GM21528 (cell line): ENCODE results near the gene GRM1.

Experiments
- ATAC-seq: cut with Tn5 transposase; IDR thresholded peaks from one replicate; pipeline ENCODE4 v1.9.1; 2021; ENCODE audit warnings: mild to moderate bottlenecking, moderate library complexity; ENCODE audit not compliant: unreplicated experiment, low FRiP score

GRM1 gene

DNA sequence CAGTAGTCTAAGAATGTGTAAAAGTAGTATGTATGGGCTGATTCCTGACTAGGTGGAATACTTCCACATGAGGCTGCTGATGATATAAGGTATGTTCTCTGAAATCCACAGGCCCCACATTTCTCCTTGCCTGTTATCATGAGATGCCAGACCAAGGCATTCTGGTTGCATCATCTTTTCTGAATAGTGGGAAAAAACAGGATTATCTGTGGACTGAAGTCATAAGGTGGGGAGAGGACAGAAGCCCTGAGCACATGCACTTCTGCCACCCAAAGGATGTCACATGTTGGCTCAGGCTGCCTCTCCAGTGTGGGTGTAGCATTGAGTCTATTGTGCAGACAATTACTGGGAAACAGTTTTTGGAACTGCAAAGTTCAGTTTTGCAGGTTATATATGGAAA, 330.3 kb downstream of the GRM1 start:
- ATAC-seq, result no peak

DNA sequence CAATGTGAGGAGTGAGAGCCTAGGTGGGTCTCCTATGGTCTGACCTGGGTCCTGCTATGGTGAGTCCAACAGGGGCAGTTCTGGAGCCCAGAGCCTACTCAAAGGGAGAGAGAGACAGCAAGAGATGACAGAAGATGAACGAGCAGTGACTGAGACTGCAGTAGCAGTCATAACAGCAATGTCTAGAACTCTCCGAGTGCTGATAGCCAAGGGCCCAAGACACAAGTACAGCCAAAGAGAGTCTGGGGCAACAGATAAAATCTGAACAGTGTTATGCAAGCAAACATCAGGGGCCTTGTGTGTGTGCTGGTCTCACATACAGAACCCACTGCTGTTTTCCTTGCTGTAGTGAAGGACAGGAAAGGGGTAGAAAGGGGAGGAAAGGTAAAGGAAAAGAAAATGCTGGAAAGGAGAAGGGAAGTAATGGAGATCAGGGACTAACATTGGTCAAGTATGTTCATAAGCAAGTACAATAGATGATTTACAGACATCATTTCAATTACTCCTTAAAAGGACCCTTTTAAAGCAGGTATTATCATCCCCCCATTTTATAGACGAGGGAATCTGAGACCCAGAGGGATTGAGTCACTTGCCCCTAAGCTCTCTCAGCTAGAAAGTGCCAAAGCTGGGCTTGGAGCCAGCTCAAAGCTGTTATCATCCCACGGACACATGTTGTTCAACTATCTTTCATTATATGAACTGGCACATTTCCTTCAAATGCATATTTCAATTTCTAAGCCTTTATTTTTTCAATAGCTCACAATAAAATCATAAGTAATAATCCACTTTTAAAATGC, 332.5 kb downstream of the GRM1 start:
- no peak for ATAC-seq

DNA sequence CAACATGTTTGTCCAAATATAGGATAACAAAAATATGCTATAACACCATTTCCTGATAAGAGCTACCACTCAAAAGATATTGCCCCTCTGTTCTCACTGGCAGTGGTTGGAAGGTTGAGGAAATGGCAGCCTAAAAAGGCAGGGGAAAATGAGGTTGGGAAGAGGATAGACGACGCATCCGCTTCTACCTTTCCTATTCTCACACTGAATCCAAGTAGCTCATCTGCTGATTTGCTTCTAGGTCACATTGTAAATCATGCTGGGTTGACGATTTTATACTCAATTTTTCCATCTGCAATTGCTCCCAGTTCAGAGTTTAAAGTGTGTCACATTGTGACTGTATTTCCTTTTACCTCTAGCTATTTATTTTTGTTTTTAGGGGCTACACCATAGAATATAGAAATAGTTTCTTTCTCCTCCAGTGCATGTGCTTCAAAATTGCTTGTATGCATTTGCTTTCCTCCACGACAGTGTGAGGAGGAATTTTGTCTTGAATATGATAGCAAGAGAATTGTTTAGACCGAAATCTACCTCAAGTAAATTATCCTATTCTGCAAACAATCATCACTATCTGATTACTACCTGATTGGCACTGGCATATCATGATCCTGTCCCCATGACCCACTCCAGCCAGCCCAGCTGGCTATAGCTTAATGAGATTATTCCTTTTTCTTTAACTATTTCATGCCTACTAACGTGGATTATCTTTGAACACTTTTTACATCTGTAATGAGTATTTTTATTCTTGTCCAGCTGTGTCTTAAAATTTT, 335.2 kb downstream of the GRM1 start:
- ATAC-seq, result no peak

DNA sequence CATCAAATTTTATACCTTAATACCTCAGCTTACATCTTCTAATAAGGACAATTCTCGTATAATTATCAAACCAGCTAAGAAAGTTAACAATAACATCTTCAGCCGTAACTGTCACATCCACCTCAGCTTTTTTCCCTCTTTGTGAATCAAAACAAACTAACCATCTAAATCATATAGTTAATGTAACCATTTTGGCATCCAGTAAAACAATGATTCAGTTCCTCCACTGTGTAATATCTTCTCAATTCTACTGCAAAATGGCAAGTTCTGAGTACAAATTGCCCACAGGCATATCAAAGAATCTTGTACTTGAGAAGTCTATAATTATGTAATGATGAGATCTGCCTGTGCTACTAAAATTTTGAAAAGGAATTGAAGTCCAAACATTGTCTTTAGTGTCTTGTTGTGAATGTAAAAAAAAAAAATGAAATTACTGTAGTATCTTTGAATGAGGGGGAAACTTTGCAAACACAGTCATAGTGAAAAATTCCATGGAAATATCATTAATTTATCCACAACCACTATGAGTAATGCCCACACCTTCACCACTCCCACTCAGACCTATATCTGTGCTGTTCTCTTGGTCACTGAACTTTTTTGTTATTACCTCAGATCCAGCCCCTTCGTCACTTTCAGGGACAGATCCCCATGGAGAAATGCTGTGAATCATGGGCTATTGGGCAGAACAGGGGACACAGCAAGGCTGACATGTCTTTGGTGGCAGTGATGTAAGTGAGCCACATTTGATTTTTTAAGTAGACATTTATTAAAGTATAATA, 336.1 kb downstream of the GRM1 start:
- no peak for ATAC-seq

DNA sequence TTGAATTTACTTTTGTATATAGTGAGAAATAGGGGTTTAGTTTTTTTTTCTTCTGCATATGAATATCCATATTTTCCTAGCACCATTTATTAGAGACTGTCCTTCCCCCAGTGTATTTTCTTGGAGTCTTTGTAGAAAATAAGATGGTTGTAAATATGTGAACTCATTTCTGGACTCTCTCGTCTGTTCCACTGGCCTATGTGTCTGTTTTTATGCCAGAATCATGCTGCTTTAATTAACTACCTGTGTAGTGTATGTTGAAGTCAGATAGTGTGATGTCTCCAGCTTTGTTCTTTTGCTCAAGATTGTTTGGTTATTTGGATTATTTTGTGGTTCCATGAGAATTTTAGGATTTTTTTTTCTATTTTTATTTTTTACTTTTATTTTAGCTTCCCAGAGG, 338.2 kb downstream of the GRM1 start:
- ATAC-seq, result no peak

DNA sequence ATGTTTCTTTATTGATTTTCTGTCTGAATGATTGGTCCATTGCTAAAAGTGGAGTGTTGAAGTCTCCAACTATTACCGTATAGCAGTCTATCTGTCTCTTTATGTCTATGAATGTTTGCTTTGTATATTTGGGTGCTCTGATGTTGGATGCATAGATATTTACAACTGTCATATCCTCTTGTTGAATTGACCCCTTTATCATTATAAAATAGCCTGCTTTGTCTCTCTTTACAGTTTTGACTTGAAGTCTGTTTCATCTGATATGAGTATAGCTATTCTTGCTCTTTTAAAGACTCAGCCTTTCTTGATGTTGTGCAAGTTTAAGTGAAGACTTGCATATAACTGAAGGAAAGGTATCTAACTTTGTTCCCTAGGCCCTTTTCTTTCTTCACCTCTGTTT, 341.0 kb downstream of the GRM1 start:
- no peak for ATAC-seq

DNA sequence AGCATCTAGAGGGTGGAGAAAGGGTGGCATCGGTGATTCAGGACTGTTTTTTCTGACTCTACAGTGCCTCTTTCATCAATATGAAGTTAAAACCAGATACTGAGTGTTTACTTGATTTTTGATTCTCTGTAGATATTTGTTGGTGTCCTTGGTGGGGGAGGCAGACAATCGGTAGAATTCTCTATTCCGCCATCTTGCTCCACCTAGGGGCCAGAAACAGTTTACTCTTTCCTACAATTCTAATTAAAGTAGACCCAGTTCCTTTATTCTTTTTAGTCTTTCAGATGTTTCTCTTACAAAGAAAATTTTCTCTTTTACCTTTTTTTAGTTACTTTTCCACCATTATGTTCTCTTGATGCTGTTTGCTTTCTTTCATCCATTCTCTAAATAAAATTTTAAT, 352.6 kb downstream of the GRM1 start:
- ATAC-seq, result no peak

DNA sequence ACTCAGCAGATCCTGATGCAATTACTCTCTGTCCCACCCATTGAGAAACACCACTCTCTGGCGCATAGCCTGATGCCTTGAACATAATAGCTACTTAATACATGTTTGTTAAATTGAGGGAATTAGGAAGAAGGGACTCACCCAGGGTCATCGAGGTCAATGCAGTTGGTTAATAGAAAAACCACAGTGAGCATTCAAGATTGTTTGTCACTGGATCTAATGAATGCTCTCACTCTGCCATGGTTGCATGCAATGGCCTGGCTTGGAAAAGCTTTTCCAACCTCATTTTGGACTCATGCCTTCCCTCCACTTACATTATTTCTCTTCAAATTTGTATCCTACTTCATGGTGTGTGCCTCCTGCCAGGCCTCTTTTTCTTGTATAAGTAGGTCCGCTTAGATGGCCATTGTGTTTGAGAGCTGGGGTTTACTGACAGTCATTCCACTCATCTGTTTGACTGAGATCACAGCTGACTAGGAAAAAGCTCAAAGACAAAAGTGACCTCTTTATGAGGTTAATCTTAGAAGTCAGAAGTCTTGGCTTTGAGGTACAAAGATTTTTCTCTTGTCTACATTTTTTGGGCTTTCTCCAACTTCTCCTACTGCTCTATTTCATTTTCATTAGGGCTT, 360.0 kb downstream of the GRM1 start:
- no peak for ATAC-seq

DNA sequence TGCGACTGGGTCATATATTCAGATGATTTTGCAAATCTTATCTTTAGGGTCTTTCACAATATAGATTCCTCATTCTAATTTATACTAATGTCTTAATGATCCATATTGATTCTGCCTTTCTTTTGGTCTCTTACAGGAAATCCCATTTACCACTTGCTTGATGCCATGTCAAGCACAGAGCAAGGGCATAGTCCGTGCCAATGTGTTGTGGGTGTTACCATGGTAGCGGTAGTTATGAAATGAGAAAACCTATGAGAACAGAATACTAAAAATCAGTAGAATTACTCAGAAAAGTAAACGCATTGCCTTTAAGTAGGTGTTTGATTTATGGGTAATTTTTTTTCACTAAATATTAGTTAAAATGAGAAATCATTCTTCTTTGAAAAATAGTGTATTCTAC, 360.9 kb downstream of the GRM1 start:
- no peak for ATAC-seq

DNA sequence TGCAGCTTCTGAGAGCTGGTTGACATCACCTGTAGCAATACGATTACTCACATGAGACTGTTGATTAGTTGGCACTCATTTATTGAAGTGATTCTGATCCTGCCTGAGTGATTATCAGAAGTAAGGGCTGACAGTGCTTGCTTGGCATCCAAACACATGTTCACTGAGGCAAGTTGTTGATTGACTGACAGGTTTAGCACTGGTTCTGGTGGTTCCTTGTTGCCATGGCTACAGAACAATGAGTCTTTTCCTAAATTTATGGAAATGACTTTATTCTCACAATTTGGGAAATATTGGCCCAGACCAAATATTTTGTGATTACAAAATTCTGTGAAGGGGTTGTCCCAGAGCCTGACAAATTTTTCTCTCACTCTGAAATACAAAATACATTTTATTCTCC, 368.8 kb downstream of the GRM1 start:
- ATAC-seq, result no peak

DNA sequence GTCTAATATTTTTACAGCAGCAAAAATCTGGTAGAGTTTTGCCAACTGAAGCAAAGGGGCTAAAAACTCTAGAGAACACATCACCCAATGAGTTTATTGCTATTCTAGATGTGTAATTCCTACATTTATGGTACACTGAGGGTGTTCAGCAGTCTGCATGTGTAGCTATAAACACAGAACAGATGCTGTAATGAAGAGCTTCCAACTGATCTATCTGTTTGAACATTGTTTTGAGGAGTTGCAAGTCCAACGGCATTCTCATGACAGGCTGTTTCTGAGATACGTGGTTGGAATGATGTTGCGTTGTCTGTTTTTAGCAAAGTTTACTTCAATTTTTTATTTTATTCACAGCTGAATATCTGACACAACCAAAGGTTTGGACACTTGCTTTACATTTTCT, 373.6 kb downstream of the GRM1 start:
- ATAC-seq, result no peak

DNA sequence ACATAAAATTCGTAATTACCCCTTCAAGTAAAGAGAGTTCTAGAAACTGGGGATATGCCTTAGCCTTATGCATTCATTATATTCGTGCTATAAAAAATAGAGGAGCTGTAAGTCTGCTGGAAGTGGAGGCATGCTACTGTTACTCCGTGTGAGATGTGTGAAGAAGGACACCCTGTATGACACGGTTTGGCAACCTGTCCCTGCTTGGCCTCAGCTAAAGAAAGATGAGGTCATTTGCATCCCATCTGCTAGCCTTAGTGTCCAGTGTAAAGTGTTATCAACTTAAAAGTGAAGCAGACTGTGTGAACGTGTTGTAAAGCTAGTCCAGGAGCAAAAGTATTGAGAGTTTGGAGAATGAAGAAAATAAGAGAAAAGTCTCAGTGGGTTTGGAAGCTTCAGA, 379.7 kb downstream of the GRM1 start:
- ATAC-seq, result no peak

DNA sequence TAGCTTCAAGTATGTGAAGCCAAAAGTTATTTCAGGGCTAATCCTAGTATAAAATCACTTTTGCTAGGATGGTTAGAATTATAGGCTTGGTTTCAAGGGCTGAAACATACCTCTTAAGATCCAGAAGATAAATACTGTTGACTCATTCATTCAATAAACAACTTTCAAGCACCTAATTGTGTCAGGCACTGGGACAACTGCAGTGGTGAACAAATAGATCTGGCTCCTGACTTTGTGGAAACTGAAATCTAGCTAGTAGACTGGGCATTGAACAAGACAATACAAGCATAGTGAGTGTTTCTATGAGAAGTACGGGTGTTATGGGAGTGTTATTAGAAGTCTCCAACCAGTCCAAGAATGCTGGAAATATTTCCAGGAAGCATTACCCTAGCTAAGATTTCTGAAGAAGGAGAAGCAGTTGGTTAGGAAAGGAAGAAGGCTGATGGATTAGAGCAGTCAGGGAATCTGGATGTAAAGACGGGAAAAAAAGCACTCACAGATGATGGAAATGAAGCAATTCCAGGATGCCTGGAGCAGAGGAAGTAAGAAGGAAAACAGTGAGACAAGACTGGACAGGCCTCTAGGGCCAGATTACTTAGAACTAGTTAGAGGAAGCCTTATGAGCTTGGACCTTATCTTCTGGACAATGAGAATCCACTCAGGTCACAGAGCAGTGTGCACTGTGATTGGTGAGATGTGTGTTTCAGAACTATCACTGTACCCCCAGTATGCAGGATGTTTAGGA, 382.2 kb downstream of the GRM1 start:
- no peak for ATAC-seq

DNA sequence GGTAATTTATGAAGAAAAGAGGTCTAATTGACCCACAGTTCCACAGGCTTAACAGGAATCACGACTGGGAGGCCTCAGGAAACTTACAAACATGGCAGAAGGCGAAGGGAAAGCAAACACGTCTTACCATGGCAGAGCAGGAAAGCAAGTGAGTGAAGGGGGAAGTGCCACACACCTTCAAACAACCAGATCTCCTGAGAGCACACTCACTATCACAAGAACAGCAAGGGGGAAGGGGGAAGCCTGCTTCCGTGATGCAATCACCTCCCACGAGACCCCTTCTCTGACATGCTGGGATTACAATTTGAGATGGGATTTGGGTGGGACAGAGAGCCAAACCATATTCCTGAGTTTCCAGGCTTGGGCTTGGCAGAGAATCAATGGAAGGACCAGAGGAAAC, 390.7 kb downstream of the GRM1 start:
- no peak for ATAC-seq

DNA sequence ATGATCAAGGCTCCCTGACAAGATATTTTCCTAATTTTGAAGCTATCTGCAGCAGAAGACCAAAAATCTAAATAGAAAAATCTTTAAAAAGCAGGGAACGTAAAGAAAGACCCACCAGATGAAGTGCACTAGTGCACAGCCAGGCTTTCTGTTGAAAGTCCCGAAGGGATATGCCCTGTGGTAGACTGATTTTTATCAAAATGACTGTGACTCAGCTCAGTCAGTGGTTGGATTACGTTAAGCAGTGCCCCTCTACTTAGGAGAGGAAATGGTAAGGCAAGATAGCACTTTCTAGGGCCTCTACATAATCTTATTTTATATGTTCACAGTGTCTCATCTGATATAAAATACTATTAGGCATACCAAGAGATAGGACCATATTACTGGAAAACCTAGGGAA, 391.4 kb downstream of the GRM1 start:
- no peak for ATAC-seq

DNA sequence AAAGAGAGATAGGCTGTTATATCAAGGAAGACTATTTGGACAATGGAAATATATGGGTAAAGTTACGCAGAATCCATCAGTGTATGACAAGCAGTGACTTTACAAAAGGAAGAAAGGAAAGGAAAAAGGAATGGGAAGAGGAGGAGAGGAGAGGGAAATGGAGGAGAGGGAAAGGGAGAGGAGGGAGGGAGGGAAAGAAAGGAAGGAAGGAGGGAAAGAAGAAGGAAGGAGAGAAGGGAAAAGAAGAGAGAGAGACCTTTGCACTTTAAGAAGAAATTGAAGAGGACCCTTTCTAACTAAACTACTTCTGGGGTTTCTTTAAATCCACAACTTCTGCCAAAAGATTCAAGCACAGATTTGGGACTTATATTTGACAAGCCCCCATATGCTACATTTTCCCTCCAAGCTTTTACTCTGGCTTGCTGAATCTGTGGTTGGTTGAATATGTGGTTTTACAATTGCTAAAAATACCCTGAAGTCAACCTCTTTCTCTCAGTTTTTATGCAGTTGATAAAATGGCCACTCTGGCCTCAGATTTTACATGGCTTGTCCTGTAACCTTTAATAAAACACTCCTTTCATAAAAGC, 394.0 kb downstream of the GRM1 start:
- no peak for ATAC-seq

DNA sequence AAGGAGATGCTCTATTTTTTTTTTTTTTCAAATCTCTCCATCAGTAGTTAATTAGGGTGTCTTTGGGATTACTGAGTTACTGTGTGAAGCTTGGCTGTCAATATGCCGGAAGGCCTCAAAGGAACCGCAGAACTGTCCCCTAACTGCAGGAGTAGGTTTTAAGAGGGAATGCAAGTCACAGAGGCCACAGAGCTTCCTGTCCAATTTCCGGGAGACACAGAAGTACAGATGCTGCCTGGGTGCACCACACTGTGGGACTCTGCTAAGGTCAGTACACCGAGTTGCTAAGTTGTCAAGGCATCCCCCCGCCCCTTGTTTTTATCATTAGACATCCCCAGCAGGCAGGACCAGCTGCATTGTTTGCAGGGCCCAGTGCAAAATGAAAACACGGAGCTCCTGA, 394.6 kb downstream of the GRM1 start:
- no peak for ATAC-seq

DNA sequence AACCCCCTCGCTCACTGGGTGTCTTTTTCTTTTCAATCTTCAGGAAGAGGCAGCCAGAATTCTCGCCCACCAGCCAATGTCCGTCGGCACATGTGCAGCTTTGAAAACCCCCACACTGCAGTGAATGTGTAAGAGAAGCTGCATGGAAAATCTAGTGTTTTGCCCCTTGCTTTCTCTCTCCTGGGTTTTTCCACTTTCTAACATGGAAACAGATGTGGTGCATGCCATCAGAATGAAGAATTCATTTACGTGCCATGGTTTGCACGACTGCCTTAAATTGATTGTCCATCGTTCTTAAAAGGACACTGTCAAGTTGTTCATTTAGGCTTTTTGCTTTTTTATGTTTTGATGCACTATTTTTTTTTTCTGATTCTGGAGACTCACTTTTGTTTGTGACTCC, 397.7 kb downstream of the GRM1 start:
- no peak for ATAC-seq

DNA sequence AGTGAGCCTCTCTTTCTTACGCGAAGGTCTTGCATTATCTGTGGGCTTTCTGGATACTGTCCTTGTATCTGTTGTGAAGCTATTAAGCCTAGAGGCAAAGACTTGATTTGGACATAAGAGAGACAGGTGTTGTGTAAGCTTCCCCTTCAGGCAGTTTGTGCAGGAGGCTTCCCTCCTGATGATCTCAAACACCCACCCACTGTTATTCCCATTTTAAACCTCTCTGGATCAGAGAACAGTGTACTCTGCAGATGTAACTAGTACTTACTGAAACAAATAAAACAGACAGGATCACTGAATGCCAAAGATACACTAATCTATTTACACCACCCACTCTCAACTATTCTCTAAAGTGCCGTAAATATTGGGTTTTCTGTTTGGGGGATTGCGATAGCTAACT, 401.0 kb downstream of the GRM1 start:
- no peak for ATAC-seq
